ENCODE data around the gene PLCB4. TPM values are rescaled to one million over a fixed set of nuclear protein-coding genes. Genes with fewer than 3 reads are reported as not detected.

PLCB4 gene
- polyA plus RNA-seq, 1 of the 3 experiments (the other 2 are of a cell fraction) = 5.5 TPM

DNA sequence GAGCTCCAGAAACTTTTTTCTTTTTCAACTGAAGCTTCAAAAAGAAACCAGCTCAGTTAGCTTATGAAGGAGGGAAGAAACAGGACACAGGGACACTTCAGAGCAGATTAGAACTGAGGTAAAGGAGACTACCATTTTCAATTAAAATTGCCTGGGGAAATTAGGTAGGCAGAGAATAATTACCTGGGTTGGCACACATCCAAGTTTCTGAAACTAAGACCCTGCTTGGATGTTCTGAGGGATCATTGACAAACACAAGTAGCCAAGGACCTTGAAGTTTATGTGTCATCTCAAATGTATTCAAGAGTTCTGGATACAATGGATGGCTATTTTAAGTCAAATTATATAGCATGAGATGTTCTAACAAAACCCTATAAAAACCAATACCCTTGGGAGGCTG lies 137.6 kb downstream of the PLCB4 start:
- no peak overlapping the region for H3K4me2 ChIP-seq
- no peaks in the 10 kb centered on the region for H3K9me2 ChIP-seq
- H3K79me2 ChIP-seq (ENCODE audit: insufficient read depth) = 0 out of 2 replicates have a peak, but pooled peaks cover 3% of the 10 kb centered on the region
- no peak overlapping the region for H3K4me3 ChIP-seq (ENCODE audit: low read depth in 2 of 2, low read length in 1 of 2)
- H3K27me3 ChIP-seq (ENCODE audit: insufficient read depth) = no peaks in the 10 kb centered on the region
- H3K9me3 ChIP-seq = no peaks in the 10 kb centered on the region
- no peak overlapping the region for H2AFZ ChIP-seq (ENCODE audit: low read depth)
- H3K27ac ChIP-seq (ENCODE audit: low read depth in 2 of 2, low read length in 1 of 2) = no peak overlapping the region
- no peak overlapping the region for H3K9ac ChIP-seq
- POLR2A ChIA-PET = no interaction called here
- TF ChIP-seq FOXM1 (IDR thresholded peaks at IDR 0.05; ENCODE audit: low read depth) (no peak), PBX3 (IDR thresholded peaks at IDR 0.05) (no peak), REST (IDR thresholded peaks at IDR 0.05; ENCODE audit: low read depth, low read length) (no peak), RCOR1 (IDR thresholded peaks at IDR 0.05; ENCODE audit: low read length) (no peak), MEF2A (IDR thresholded peaks at IDR 0.05; ENCODE audit: borderline replicate concordance, low read depth) (no peak), CTCF (IDR thresholded peaks at IDR 0.05) (no peak), GABPA (IDR thresholded peaks at IDR 0.05; ENCODE audit: low read depth) (no peak), CHD2 (IDR thresholded peaks at IDR 0.05; ENCODE audit: low read length, partially characterized antibody) (no peak), SIN3A (IDR thresholded peaks at IDR 0.05; ENCODE audit: borderline replicate concordance, low read depth, low read length) (no peak), TCF12 (IDR thresholded peaks at IDR 0.05) (no peak), IRF3 (IDR thresholded peaks at IDR 0.05; ENCODE audit: low read depth, low read length) (no peak), FOXJ3 (CRISPR knock-in tag; IDR thresholded peaks at IDR 0.05) (no peak), TAF1 (IDR thresholded peaks at IDR 0.05; ENCODE audit: borderline replicate concordance, low read depth, low read length) (no peak), MXI1 (IDR thresholded peaks at IDR 0.05; ENCODE audit: low read depth, low read length) (no peak), RXRA (IDR thresholded peaks at IDR 0.05; ENCODE audit: borderline replicate concordance, low read depth) (no peak), FOSL2 (IDR thresholded peaks at IDR 0.05; ENCODE audit: borderline replicate concordance, low read depth) (no peak)
- TF ChIP-seq, protein P1, sequence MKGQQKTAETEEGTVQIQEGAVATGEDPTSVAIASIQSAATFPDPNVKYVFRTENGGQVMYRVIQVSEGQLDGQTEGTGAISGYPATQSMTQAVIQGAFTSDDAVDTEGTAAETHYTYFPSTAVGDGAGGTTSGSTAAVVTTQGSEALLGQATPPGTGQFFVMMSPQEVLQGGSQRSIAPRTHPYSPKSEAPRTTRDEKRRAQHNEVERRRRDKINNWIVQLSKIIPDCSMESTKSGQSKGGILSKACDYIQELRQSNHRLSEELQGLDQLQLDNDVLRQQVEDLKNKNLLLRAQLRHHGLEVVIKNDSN (IDR thresholded peaks at IDR 0.05; ENCODE audit: borderline replicate concordance, low read depth) = no peak
- CTCF ChIA-PET = interaction anchor here (1.0 kb wide), 1 partner anchor 10 kb away, joined by 3 read pairs; no protein-coding TSS in a partner anchor
- no peaks in the 10 kb centered on the region; a peak in 2 of 4 replicates for H3K4me1 ChIP-seq (ENCODE audit: control insufficient read depth in 1 of 2, insufficient read depth in 2 of 2, low read depth in 1 of 2, low read length in 1 of 2)
- H4K20me1 ChIP-seq (ENCODE audit: insufficient read depth) = no peaks in the 10 kb centered on the region
- peaks cover 3% of the 10 kb centered on the region for H3F3A ChIP-seq (replicated peaks; ENCODE audit: insufficient read depth)
- no peaks in the 10 kb centered on the region for H3K36me3 ChIP-seq (replicated peaks in 1 of 2; ENCODE audit: control insufficient read depth in 1 of 2, insufficient read depth in 2 of 2, low read length in 1 of 2)
- no peak for DNase-seq

All from SK-N-SH (cell line).